GM19240 (cell line): ENCODE measurements around the gene EIF3B.
"Not testable (repeated sequence)": the region's sequence is repeated elsewhere in the genome, so short reads cannot be mapped to it uniquely, and the experiment has no call there.

Experiments
- DNase-seq: peaks from one replicate; pipeline ENCODE4 v3.0.0; 2011; ENCODE audit warnings: low spot score; ENCODE audit not compliant: insufficient read length

Gene EIF3B

GRCh38 chr7:2399848-2400587 is 45.4 kb downstream of the EIF3B start:
- DNase-seq, result no peak

- DNase-seq, result no peak
Measured at GRCh38 chr7:2402687-2403013, 48.0 kb downstream of the EIF3B start.

- DNase-seq, result peak; percentile 89
Measured at GRCh38 chr7:2403014-2403717, 48.5 kb downstream of the EIF3B start, which contains the start of gene CHST12. Gene CHST12, plus strand, starts transcription at chr7:2403611. Its CDS starts 29,029 bp downstream, at chr7:2432640.

- no peak for DNase-seq
Measured at GRCh38 chr7:2403718-2404648, 49.4 kb downstream of the EIF3B start.

GRCh38 chr7:2404714-2405119 is 50.1 kb downstream of the EIF3B start:
- DNase-seq, result no peak

- no peak for DNase-seq
Measured at GRCh38 chr7:2405201-2405600, 50.6 kb downstream of the EIF3B start.

- DNase-seq, result peak; percentile 77
Measured at GRCh38 chr7:2405601-2406345, 51.1 kb downstream of the EIF3B start.

- no peak for DNase-seq
Measured at GRCh38 chr7:2409745-2410414, 55.3 kb downstream of the EIF3B start.

- no peak for DNase-seq
Measured at GRCh38 chr7:2411049-2411448, 56.4 kb downstream of the EIF3B start.

GRCh38 chr7:2411815-2412586 is 57.4 kb downstream of the EIF3B start:
- DNase-seq, result no peak

GRCh38 chr7:2412587-2413201 is 58.1 kb downstream of the EIF3B start:
- no peak for DNase-seq

- DNase-seq, result no peak
Measured at GRCh38 chr7:2416063-2416462, 61.4 kb downstream of the EIF3B start.

- no peak for DNase-seq
Measured at GRCh38 chr7:2416650-2417049, 62.0 kb downstream of the EIF3B start.

- DNase-seq, result not testable (repeated sequence)
Measured at GRCh38 chr7:2417178-2417577, 62.6 kb downstream of the EIF3B start.

- DNase-seq, result no peak
Measured at GRCh38 chr7:2417981-2418481, 63.4 kb downstream of the EIF3B start.

GRCh38 chr7:2420216-2420933 is 65.7 kb downstream of the EIF3B start:
- DNase-seq, result no peak

GRCh38 chr7:2421943-2422310 is 67.3 kb downstream of the EIF3B start:
- DNase-seq, result no peak

- DNase-seq, result no peak
Measured at GRCh38 chr7:2425749-2426148, 71.1 kb downstream of the EIF3B start.
